Adrenal gland (tissue), 5 donors: ENCODE data around the gene JARID2.

Source experiments
- POLR2A ChIP-seq, 2 donors: fragments of 450-650 bp; IDR thresholded peaks; one replicate each; pipeline ENCODE4 v1.6.1; 2017; ENCODE audit warnings: antibody characterized with exemption in 2 of 2, mild to moderate bottlenecking in 2 of 2, moderate library complexity in 1 of 2
- TF ChIP-seq, protein P1 (sequence below), 6 experiments: fragments of 450-650 bp in 4 of 6; fragments of 200-600 bp in 2 of 6; sonication (generic) in 1 of 6; IDR thresholded peaks; 1 replicate in 5 of 6; 2 replicates in 1 of 6; pipeline versions ENCODE4 v1.5.1 to v1.8.0; 2016 to 2021; ENCODE audit warnings: antibody characterized with exemption in 6 of 6, mild to moderate bottlenecking in 2 of 6, moderate library complexity in 1 of 6
- donor health status: DM: no; HTN: no; CAD: no.

DNA sequence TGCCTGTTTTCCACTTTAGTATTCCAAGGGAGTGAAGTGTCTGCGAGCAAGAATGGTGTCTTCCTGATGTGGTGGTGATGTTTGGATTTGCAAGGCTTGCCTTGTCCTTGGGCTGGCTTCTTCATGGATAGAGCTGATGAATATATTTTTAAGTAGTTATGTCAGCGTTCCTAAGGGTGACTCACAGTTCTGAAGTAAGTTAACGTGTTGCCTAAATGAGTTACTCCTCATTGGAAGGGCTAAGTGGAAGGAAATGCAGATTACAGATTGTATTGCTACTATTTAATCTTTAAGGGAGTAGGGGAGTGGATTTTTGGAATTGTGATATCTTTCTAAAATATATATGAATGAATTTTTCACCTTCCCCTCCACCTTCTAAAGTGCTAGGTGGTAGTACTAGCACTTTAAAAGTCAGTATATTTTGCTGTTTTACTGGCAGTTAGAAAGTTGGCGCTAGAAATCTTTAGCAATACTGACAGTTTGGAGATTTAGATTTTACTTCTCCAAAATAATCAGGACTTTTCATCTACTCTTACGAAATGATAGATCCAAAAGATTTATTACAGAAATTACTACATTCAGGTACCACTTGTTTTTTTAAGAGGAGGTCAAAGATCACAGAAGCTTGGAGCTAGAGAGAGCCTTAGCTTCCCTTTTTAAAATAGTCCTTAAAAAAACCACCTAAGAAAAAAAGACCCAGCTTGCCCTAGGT lies 197.4 kb downstream of the JARID2 start:
- TF ChIP-seq, protein P1, sequence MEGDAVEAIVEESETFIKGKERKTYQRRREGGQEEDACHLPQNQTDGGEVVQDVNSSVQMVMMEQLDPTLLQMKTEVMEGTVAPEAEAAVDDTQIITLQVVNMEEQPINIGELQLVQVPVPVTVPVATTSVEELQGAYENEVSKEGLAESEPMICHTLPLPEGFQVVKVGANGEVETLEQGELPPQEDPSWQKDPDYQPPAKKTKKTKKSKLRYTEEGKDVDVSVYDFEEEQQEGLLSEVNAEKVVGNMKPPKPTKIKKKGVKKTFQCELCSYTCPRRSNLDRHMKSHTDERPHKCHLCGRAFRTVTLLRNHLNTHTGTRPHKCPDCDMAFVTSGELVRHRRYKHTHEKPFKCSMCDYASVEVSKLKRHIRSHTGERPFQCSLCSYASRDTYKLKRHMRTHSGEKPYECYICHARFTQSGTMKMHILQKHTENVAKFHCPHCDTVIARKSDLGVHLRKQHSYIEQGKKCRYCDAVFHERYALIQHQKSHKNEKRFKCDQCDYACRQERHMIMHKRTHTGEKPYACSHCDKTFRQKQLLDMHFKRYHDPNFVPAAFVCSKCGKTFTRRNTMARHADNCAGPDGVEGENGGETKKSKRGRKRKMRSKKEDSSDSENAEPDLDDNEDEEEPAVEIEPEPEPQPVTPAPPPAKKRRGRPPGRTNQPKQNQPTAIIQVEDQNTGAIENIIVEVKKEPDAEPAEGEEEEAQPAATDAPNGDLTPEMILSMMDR (IDR thresholded peaks at IDR 0.05) = no peak
- no peak for TF ChIP-seq POLR2A (IDR thresholded peaks at IDR 0.05)
